GM12878 (cell line): ENCODE results near the gene IL5.

Source experiments
- FOXM1 ChIP-seq: IDR thresholded peaks from 2 replicates; pipeline ENCODE4 v1.6.1; 2012; ENCODE audit warnings: low read depth, mild to moderate bottlenecking, inconsistent platforms, low read length, moderate library complexity
- POLR2A ChIP-seq: IDR thresholded peaks from 2 replicates; pipeline ENCODE4 v1.6.1; 2011; ENCODE audit warnings: low read depth, mild to moderate bottlenecking, low read length
- YY1 ChIP-seq: IDR thresholded peaks from 2 replicates; pipeline ENCODE4 v1.6.1; 2011; ENCODE audit warnings: low read depth, mild to moderate bottlenecking, low read length
- ZBED1 ChIP-seq: IDR thresholded peaks from 2 replicates; pipeline ENCODE4 v1.6.1; 2016; ENCODE audit warnings: borderline replicate concordance
- TF ChIP-seq, protein P1 (sequence below), 3 experiments: IDR thresholded peaks in 2 of 3; conservative IDR thresholded peaks in 1 of 3; 2 replicates each; pipeline ENCODE4 v1.5.1; 2011; ENCODE audit warnings: low read depth in 3 of 3, low read length in 3 of 3, mild to moderate bottlenecking in 3 of 3, control low read depth in 2 of 3, moderate library complexity in 2 of 3, inconsistent platforms in 1 of 3, mixed read lengths in 1 of 3; ENCODE audit not compliant: control insufficient read depth in 2 of 3, insufficient read depth in 1 of 3; ENCODE audit errors: extremely low read depth in 1 of 3

DNA sequence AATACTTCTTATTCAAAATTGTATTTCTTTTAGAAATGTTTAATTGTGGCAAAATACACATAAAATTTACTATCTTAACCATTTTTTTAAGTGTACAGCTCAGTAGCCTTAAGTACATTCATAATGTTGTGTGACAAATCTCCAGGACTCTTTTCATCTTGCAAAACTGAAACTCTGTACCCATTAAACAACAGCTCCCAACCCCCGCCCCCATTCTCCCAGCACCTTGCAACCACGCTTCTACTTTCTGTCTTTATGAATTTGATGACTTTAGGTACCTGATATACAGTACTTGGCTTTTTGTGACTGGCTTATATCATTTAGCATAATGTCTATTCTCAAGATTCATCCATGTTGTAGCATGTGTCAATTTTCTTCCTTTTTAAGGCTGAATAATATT, 2.8 kb upstream of the IL5 start:
- TF ChIP-seq FOXM1 (no peak), POLR2A (no peak), ZBED1 (no peak), YY1 (no peak)
- TF ChIP-seq, protein P1, sequence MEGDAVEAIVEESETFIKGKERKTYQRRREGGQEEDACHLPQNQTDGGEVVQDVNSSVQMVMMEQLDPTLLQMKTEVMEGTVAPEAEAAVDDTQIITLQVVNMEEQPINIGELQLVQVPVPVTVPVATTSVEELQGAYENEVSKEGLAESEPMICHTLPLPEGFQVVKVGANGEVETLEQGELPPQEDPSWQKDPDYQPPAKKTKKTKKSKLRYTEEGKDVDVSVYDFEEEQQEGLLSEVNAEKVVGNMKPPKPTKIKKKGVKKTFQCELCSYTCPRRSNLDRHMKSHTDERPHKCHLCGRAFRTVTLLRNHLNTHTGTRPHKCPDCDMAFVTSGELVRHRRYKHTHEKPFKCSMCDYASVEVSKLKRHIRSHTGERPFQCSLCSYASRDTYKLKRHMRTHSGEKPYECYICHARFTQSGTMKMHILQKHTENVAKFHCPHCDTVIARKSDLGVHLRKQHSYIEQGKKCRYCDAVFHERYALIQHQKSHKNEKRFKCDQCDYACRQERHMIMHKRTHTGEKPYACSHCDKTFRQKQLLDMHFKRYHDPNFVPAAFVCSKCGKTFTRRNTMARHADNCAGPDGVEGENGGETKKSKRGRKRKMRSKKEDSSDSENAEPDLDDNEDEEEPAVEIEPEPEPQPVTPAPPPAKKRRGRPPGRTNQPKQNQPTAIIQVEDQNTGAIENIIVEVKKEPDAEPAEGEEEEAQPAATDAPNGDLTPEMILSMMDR (IDR thresholded peaks at IDR 0.05 in 2 of 3, conservative IDR thresholded peaks at IDR 0.05 in 1 of 3; ENCODE audit: control insufficient read depth in 2 of 3, extremely low read depth in 1 of 3, insufficient read depth in 1 of 3, low read depth in 3 of 3, low read length in 3 of 3) = no peak
